Measurements from ENCODE around the gene CLDN4.
"Not testable (repeated sequence)": the region's sequence is repeated elsewhere in the genome, so short reads cannot be mapped to it uniquely, and the experiment has no call there.

DNA sequence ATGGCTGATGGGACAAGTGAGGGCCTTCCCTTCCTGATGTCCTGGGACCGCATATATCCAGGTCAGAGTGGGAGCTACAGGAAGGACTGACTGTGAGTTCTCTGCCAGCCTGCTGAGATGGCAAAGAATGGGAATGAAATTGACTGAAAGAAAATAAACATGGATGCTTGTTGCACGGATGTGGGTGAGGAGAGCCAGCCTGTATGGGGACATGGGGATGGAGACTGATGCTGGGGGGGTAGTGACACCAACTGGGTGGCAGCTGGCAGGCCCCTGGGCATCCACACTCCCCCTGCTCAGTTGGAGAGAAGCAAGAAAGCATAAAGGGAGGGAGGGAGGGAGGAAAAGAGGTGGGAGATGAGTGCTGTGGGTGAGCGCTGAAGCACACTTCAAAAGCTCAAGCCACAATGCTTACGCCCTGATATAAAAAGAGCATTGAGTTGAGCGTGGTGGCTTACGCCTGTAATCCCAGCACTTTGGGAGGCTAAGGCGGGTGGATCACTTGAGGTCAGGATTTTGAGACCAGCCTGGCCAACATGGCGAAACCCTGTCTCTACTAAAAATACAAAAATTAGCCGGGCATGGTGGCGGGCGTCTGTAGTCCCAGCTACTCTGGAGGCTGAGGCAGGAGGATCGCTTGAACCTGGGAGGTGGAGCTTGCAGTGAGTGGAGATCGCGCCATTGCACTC, 9.1 kb upstream of the CLDN4 start:
- TF ChIP-seq, protein P1, sequence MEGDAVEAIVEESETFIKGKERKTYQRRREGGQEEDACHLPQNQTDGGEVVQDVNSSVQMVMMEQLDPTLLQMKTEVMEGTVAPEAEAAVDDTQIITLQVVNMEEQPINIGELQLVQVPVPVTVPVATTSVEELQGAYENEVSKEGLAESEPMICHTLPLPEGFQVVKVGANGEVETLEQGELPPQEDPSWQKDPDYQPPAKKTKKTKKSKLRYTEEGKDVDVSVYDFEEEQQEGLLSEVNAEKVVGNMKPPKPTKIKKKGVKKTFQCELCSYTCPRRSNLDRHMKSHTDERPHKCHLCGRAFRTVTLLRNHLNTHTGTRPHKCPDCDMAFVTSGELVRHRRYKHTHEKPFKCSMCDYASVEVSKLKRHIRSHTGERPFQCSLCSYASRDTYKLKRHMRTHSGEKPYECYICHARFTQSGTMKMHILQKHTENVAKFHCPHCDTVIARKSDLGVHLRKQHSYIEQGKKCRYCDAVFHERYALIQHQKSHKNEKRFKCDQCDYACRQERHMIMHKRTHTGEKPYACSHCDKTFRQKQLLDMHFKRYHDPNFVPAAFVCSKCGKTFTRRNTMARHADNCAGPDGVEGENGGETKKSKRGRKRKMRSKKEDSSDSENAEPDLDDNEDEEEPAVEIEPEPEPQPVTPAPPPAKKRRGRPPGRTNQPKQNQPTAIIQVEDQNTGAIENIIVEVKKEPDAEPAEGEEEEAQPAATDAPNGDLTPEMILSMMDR (IDR thresholded peaks at IDR 0.05), result not testable (repeated sequence)
- TF ChIP-seq POLR2A (IDR thresholded peaks at IDR 0.05), result not testable (repeated sequence)

Measured in adrenal gland (tissue), 5 donors.